Measurements from ENCODE around the gene STK32C.

DNA sequence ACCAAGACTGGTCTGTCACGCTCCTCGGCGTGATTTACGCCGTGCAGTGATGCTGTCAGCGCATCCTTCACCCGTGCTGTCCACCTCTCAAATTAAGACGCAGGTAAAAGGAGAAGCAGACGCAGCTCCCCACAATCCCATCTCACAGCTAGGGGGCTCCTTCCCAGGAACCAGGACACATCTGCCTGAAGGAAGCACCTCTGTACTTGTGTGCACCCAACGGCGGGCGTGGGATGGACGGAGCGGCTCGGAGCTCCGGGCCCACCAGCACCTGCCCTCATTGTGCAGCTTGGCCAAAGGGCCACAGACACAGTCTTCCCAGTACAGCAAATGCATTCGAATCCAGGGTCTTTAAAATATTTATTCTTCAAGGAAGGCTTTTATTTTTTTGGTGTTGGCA is 55.3 kb downstream of the STK32C start:
- TF ChIP-seq POLR2AphosphoS5 (IDR thresholded peaks at IDR 0.05) (no peak), POLR2A (IDR thresholded peaks at IDR 0.05) (no peak)
- TF ChIP-seq, protein P1, sequence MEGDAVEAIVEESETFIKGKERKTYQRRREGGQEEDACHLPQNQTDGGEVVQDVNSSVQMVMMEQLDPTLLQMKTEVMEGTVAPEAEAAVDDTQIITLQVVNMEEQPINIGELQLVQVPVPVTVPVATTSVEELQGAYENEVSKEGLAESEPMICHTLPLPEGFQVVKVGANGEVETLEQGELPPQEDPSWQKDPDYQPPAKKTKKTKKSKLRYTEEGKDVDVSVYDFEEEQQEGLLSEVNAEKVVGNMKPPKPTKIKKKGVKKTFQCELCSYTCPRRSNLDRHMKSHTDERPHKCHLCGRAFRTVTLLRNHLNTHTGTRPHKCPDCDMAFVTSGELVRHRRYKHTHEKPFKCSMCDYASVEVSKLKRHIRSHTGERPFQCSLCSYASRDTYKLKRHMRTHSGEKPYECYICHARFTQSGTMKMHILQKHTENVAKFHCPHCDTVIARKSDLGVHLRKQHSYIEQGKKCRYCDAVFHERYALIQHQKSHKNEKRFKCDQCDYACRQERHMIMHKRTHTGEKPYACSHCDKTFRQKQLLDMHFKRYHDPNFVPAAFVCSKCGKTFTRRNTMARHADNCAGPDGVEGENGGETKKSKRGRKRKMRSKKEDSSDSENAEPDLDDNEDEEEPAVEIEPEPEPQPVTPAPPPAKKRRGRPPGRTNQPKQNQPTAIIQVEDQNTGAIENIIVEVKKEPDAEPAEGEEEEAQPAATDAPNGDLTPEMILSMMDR (IDR thresholded peaks at IDR 0.05), result no peak

Measured in breast epithelium (tissue), 3 donors.